Cerebellar nuclear complex (tissue), 1 donor: ENCODE results near the gene SLC1A3.
"Not testable (repeated sequence)": the region's sequence is repeated elsewhere in the genome, so short reads cannot be mapped to it uniquely, and the experiment has no call there.

Experiments used
- DNase-seq, 2 experiments: peaks; one replicate each; lab custom pipeline; 2025; lab: John Stamatoyannopoulos, UW

The SLC1A3 gene

GRCh38 chr5:36631620-36632362 is 25.4 kb downstream of the SLC1A3 start:
- DNase-seq, result no peak

DNA sequence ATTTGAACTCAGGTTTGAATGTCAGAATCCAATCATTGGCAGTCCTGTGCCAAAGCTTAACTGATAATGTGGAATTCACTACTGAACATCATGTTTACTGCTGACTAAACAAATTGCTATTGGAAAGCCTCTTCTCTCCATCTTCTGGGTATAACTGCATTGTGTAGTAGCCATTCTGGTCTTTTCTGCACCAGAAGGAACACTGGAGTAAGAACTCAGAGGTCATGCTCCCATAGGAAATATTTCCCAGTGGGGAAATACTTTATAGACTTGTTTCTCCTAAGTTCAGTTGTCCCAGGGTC is 25.9 kb downstream of the SLC1A3 start:
- DNase-seq, result no peak

DNA sequence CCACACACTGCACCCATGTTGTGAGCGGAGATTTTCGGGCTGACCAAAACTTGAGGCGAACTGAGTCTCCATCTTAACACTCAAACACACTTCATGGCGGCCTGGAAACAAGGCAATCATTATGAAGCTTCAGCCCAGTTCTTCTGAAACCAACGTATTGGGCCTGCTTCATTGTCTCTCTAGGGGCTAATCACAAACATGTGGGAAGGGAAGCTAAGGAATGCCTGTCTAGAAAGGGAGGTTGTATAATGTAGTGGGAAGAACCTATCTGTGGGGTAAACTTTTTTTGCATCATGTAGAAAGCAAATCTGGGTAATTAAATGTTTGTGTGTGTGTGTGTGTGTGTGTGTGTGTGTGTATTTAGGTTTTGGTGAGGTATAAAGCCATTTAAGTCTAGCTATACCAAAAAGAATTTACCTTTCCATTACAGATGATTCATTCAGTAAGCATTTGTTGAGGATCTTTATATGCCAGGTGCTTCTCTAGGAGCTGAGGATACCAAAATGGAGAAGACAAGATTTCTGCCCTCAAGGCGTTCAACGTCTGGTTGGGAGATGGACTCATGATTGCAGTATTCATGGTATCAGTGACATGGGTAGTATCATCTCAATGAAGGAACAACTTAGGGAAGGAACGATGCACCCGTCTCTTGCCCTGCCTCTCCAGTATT is 29.4 kb downstream of the SLC1A3 start:
- DNase-seq, result no peak

GRCh38 chr5:36637101-36637500 is 30.7 kb downstream of the SLC1A3 start:
- no peak for DNase-seq

GRCh38 chr5:36637516-36637915 is 31.1 kb downstream of the SLC1A3 start:
- DNase-seq, result no peak

DNA sequence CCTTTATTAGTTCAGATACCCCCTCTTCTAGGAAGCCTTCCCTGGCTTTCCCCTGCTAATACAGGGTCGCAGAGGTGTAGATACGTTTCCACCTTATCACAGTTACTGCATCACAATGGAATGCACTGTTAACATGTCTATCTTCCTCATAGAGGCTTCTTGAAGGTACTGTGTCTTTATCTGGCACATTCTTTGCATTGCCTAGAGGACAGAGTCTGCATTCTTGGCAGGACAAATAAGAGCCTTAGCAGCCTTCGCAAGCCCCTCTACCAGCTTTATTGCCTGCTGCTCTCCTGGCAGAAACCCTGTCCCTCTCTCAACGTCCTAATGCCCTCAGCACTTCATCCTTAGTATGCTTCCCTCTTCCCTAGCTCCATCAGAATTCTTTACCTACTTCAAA is 31.6 kb downstream of the SLC1A3 start:
- DNase-seq, result no peak

GRCh38 chr5:36640949-36641348 is 34.5 kb downstream of the SLC1A3 start:
- no peak for DNase-seq

- DNase-seq, result no peak
Observed at GRCh38 chr5:36641431-36641830, 35.0 kb downstream of the SLC1A3 start.

DNA sequence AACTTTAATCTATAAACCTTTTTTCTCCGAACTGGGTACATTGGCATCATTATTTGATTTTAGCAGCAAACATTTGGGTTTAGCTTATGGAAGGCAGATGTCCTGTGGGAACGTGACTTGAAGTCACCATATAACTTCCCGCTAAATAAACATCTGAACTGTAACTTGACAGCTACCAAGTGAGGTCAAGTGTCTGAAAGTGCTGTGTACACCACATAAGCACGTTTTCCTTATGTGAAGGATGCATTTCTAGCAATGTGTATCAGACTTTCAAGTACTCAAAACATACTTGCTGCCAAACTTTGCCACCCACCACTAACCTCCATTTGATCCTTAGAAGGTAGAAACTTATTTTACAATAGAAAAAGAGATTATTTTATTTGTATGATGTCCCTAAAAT is 35.7 kb downstream of the SLC1A3 start:
- DNase-seq, result no peak

- no peak for DNase-seq
Observed at GRCh38 chr5:36643162-36643561, 36.8 kb downstream of the SLC1A3 start.

DNA sequence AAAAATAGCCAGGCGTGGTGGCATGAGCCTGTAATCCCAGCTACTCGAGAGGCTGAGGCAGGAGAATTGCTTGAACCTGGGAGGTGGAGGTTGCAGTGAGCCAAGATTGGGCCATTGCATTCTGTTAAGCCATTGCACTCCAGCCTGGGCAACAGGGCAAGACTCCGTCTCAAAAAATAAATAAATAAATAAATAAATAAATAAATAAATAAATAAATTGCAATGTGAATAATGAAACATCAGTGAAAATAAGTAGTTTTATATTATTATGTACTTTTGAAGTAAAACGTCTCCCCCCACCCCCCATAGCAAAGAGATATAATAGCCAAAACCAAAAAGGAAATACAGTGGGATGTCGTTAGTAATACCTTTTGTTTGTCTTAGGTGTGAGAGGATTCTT is 37.4 kb downstream of the SLC1A3 start:
- DNase-seq, result not testable (repeated sequence)

DNA sequence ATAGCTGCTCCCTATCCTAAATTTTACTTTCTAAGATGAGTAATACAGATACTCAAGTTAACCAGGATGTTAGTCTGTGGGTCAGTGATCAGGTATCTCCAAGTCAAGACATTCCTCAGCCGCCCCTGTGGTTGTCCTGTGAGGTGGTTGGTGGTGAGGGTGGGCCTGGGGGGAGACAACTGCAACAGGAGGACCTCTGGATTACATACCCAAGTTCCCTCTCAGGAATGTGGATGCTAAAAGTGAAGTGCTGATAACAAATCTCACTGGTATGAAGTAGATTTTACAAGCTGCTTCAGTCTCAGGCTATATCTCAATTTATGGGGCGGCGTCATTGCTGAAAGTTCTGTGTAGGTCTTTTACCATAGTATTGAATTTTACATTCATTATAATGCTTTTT is 38.3 kb downstream of the SLC1A3 start:
- no peak for DNase-seq

- DNase-seq, result no peak
Observed at GRCh38 chr5:36646100-36646499, 39.7 kb downstream of the SLC1A3 start.

- DNase-seq, result no peak
Observed at GRCh38 chr5:36646507-36647023, 40.2 kb downstream of the SLC1A3 start.

DNA sequence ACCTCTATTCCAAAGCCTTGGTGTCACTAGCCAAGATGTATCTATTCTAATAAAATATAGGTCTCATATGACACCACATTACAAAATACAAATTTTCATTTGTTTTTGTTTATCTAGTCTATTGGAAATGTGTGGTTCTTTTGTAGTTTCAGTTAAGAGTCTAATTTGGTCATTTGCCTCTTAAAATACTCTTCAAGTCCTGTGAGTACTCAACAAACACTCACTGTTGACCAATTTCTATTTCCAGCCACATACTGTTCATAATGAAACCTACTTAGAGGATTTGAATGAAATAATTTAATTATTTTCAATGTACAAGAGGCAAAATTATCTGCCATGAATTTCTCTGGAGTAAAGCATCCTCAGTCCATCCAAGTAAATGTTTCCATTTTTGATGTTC is 40.6 kb downstream of the SLC1A3 start:
- no peak for DNase-seq

GRCh38 chr5:36648426-36648825 is 42.0 kb downstream of the SLC1A3 start:
- no peak for DNase-seq

GRCh38 chr5:36651761-36652685 is 45.6 kb downstream of the SLC1A3 start:
- no peak for DNase-seq

DNA sequence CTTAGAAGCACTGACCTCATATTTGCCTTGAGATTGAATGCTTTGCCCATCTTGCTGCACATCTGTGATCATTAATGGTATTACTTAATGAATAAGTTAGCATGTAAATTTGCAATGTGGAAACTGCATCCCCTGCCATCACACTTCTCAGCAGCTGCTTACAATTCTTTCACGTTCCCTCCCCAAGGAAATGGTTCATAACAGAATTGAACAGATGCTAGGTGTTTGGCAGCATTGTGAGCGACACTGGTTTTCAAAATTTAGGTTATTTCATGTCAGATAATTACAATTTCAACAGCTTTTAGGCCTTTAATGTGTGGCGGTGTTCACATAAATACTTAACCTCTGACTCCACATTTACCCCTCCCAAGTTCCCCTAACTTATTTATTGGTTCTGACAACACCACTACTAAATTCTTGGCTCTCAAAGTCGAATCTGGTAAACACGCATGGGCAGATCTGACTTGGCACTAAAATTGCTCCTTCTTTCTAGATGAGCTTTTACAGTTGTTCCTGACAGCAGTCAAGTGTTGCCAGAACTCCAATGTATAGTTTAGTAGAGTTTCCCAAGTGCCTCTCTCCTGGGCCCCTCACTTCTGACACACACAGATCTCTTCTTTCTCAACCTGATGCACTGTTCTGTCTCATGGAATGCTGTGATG is 46.8 kb downstream of the SLC1A3 start:
- DNase-seq, result no peak

DNA sequence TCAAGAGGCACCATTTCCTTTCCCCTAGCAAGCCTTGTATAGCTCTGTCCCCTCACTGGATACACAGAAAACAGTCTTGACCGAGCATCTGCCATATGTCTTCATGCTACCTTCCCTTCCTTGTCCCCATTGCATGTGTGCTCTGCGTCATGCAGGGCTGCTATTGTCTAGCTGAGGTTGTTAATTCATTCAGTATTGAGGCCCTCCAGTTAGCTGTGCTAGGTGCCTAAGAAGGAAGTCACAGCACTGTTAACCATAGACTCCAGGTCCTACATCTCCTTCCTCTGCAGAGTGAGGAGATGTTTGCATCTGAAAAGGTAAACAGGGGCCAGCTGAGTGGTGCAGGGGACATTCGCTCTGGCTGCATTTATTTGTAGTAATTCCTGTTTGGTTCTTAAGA is 48.2 kb downstream of the SLC1A3 start:
- DNase-seq, result no peak

DNA sequence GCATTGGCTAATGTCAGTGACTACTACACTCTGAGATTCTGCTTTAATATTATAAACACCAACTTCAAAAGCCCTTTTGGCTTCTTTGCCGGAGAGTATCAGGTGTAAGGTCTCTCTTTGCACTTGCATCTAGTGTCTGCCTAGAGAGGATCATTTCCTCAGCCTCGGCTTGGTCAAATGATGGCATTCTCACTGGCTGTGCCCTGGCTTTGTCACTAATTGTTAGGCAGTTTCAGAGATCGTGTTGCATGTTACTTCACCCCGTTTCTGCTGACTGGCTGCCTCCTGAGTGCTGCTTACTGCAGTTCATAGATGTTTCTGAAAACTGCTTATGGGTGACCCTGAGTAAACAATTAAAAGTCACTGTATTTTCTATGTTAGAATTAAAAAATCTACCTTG is 48.8 kb downstream of the SLC1A3 start:
- DNase-seq, result no peak

GRCh38 chr5:36656556-36656955 is 50.1 kb downstream of the SLC1A3 start:
- DNase-seq, result no peak

GRCh38 chr5:36657563-36657995 is 51.2 kb downstream of the SLC1A3 start:
- no peak for DNase-seq
